ENCODE results near the gene LIN37.

LIN37 gene

DNA sequence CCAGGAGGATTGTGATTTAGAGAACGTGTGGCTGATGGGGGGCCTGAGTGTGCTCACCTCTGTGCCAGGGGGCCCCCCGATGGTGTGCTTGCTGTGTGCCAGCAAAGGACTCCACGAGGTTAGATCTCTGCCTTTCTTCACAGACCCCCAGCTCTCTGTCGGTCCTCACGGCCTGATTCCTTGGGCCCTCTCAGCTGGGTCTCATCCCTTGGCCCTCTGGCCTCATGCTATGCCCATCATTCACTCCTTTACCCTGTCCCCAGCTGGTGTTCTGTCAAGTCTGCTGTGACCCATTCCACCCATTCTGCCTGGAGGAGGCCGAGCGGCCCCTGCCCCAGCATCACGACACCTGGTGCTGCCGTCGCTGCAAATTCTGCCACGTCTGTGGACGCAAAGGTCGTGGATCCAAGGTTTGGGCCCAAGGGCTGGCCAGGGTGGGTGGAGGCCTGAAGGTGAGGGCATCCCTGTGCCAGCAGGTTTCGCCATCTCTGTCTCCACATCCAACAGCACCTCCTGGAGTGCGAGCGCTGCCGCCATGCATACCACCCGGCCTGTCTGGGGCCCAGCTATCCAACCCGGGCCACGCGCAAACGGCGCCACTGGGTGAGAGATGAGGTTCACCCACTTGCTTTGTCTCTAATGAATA, 23.0 kb upstream of the LIN37 start:
- TF ChIP-seq, protein P1, sequence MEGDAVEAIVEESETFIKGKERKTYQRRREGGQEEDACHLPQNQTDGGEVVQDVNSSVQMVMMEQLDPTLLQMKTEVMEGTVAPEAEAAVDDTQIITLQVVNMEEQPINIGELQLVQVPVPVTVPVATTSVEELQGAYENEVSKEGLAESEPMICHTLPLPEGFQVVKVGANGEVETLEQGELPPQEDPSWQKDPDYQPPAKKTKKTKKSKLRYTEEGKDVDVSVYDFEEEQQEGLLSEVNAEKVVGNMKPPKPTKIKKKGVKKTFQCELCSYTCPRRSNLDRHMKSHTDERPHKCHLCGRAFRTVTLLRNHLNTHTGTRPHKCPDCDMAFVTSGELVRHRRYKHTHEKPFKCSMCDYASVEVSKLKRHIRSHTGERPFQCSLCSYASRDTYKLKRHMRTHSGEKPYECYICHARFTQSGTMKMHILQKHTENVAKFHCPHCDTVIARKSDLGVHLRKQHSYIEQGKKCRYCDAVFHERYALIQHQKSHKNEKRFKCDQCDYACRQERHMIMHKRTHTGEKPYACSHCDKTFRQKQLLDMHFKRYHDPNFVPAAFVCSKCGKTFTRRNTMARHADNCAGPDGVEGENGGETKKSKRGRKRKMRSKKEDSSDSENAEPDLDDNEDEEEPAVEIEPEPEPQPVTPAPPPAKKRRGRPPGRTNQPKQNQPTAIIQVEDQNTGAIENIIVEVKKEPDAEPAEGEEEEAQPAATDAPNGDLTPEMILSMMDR (IDR thresholded peaks at IDR 0.05), result no peak
- H3K27ac ChIP-seq, result no peak overlapping the region
- H3K4me3 ChIP-seq, result no peak overlapping the region
- DNase-seq (ENCODE audit: low spot score), result no peak

DNA sequence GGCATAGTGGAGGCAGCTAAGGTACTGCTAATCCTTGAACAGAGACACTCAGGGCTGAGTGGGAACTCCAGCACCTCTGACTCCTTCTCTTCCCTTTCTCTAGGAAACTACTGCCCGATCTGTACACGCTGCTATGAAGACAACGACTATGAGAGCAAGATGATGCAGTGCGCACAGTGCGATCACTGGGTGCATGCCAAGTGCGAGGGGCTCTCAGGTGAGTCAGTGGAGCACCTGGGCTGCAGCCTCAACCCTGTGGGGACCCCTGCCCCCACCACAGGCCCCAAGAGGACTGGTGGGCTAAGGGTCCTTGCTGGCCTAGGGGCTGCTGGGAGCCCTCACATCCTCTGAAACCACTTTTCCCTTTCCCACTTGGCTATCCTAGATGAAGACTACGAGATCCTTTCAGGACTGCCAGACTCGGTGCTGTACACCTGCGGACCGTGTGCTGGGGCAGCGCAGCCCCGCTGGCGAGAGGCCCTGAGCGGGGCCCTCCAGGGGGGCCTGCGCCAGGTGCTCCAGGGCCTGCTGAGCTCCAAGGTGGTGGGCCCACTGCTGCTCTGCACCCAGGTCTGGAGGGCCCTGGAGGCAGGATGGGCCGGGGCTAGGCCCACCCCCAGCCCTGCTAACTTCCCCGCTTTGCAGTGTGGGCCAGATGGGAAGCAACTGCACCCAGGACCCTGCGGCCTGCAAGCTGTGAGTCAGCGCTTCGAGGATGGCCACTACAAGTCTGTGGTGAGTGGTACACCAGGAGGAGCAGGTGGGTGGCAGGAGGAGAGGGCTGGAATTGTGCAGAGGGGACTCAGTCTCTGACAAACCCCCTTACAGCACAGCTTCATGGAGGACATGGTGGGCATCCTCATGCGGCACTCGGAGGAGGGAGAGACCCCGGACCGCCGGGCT, 21.1 kb upstream of the LIN37 start:
- DNase-seq (ENCODE audit: low spot score), result no peak
- TF ChIP-seq, protein P1 (IDR thresholded peaks at IDR 0.05), result no peak
- H3K27ac ChIP-seq, result no peak overlapping the region
- H3K4me3 ChIP-seq, result no peak overlapping the region

DNA sequence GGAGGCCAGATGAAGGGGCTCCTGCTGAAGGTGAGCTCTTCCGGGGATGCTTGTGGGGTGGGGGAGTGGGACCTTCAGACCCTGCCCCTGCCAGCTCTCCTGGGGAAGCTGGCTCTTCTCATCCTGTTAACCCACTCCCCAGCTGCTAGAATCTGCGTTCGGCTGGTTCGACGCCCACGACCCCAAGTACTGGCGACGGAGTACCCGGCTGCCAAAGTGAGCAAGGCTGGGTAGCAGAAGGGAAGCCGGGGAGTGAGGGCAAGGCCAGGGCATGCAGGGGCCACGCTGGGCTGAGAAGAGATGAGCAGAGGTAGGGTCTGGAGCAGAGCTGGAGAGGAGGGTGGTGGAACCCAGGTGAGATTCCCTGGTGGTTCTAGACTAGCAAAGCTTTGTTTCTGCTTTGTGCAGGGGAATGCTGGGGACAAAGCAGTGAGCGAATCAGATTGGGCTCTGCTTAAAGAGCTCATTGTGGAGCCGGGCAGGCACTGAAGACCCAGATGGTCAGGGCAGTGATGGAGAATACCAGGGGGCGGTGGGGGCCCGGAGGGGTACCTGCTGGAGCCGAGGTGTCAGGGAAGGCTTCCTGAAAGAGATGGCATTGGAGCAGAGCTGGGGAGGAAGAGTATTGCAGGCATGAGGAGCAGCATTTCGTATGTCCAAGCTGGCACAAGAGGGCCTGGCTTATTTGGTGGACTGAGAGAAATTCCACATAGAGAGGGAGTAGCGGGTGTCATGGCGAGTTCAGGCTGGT, 20.2 kb upstream of the LIN37 start:
- TF ChIP-seq, protein P1 (IDR thresholded peaks at IDR 0.05), result no peak
- DNase-seq (ENCODE audit: low spot score), result no peak
- H3K27ac ChIP-seq, result no peak overlapping the region
- H3K4me3 ChIP-seq, result no peak overlapping the region

DNA sequence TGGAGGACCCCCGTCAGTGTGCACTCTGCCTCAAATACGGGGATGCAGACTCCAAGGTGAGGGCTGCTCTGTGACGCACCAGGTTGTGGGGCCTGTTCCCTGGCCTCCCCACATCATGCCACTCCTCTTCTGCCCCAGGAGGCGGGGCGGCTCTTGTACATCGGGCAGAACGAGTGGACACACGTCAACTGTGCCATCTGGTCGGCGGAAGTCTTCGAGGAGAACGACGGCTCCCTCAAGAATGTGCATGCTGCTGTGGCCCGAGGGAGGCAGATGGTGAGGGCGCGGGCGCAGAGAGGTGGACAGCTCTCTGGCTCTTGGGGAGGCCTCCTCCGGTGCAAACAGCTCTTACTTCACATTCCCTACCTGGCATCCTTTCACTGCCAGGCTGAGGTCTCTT, 19.4 kb upstream of the LIN37 start:
- no peak for DNase-seq (ENCODE audit: low spot score)
- H3K27ac ChIP-seq, result no peak overlapping the region
- TF ChIP-seq, protein P1 (IDR thresholded peaks at IDR 0.05), result no peak
- no peak overlapping the region for H3K4me3 ChIP-seq

GRCh38 chr19:35729763-35730162, 18.6 kb upstream of the LIN37 start:
- no peak overlapping the region for H3K27ac ChIP-seq
- no peak overlapping the region for H3K4me3 ChIP-seq
- no peak for DNase-seq (ENCODE audit: low spot score)
- TF ChIP-seq, protein P1 (IDR thresholded peaks at IDR 0.05), result no peak

- no peak overlapping the region for H3K27ac ChIP-seq
Observed at GRCh38 chr19:35730326-35730725, 18.1 kb upstream of the LIN37 start.

More at GRCh38 chr19:35730326-35730725, 18.1 kb upstream of the LIN37 start:
- H3K4me3 ChIP-seq, result no peak overlapping the region
- TF ChIP-seq, protein P1 (IDR thresholded peaks at IDR 0.05), result no peak
- DNase-seq (ENCODE audit: low spot score), result no peak
